ENCODE results near the gene HOXA13. TPM values are rescaled to one million over a fixed set of nuclear protein-coding genes. Genes with fewer than 3 reads are reported as not detected.

HOXA13 gene
- total RNA-seq, 2 donors from 2014 or later, result 0.14 TPM; not detected in 1

DNA sequence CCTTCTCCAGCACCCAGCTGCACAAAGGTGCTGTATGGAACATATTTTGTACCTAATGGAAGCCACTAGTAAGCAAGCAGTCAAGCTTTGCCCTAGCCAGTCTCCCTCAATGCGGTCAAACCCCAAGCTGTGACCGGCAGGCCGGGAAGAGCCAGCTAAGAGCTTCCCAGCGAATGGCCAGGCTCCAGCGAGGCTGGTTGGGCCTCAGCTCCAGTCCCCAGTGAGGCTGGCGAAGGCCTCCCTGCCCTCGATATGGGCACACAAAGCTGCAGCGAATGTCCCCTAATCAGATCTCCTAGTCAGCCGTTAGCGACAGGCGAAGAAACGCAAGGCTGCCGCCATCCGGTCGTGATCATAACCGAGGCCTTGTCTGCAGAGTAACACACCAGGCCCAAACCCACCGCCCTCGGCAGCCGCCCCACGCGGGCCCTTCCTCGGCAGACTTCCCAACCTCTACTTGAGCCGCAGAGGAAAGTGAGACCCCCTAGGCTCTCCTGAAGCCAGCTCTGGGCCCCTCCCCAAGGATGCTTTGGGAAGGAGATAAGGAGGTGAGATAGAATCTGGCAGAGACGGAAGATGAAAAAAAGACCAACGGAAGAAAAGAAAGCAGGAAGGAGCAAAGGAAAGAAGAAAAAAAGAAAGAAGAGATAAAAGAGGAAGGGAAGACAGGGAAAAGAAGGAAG, 31.5 kb downstream of the HOXA13 start:
- no peak overlapping the region for H3K27ac ChIP-seq
- no peak for DNase-seq (ENCODE audit: low spot score)

DNA sequence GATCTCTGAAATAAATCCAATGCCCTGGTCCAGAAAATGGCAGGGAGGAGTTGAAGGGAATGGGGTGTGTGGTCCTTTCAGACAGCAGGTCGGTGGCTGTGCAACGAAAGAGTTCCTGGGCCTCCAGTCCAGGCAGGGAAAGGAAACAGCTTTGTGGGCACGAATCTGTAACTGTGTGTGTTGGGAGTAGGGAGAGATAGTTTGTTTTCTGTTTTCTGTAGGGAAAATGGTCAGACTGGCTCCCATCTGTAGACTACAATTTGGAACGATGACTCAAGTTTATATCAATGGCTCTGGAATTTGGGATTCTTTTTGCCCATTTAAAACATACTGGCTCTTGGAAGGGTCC, 32.0 kb downstream of the HOXA13 start:
- Histone ChIP-seq H3K27ac (no peak overlapping the region), H3K4me1 (ENCODE audit: control insufficient read depth in 1 of 2, low read depth in 2 of 2) (peaks cover 7 to 24% of the 10 kb centered on the region in 2 donors), H3K36me3 (no peaks in the 10 kb centered on the region), H3K4me3 (no peak overlapping the region), H3K9me3 (no peaks in the 10 kb centered on the region), H3K27me3 (replicated peaks; ENCODE audit: insufficient read depth) (peaks cover 9% of the 10 kb centered on the region)
- ATAC-seq (ENCODE audit: insufficient number of reproducible peaks, low FRiP score, low read depth) (no peak), DNase-seq (ENCODE audit: low spot score) (no peak)
- no peak for TF ChIP-seq CTCF (IDR thresholded peaks at IDR 0.05)

More for the DNA sequence above, 31.5 kb downstream of the HOXA13 start:
- H3K9me3 ChIP-seq, result no peaks in the 10 kb centered on the region
- ATAC-seq (ENCODE audit: insufficient number of reproducible peaks, low FRiP score, low read depth), result no peak
- H3K27me3 ChIP-seq (replicated peaks; ENCODE audit: insufficient read depth), result peaks cover 14% of the 10 kb centered on the region
- no peak for TF ChIP-seq CTCF (IDR thresholded peaks at IDR 0.05)
- peaks cover 12 to 29% of the 10 kb centered on the region in 2 donors for H3K4me1 ChIP-seq (ENCODE audit: control insufficient read depth in 1 of 2, low read depth in 2 of 2)
- no peak overlapping the region for H3K4me3 ChIP-seq
- H3K36me3 ChIP-seq, result no peaks in the 10 kb centered on the region

GRCh38 chr7:27166531-27167505, 33.1 kb downstream of the HOXA13 start:
- Histone ChIP-seq H3K36me3 (no peaks in the 10 kb centered on the region), H3K9me3 (no peaks in the 10 kb centered on the region), H3K27ac (peak overlapping the region in 1 of 2 donors; percentile 11), H3K4me1 (ENCODE audit: control insufficient read depth in 1 of 2, low read depth in 2 of 2) (peaks cover 7 to 17% of the 10 kb centered on the region in 2 donors), H3K4me3 (peak overlapping the region; percentile 62), H3K27me3 (replicated peaks; ENCODE audit: insufficient read depth) (peaks cover 9% of the 10 kb centered on the region)
- no peak for TF ChIP-seq CTCF (IDR thresholded peaks at IDR 0.05)
- ATAC-seq (ENCODE audit: insufficient number of reproducible peaks, low FRiP score, low read depth) (no peak), DNase-seq (ENCODE audit: low spot score) (no peak)

GRCh38 chr7:27165996-27166530, 33.8 kb downstream of the HOXA13 start:
- ATAC-seq (ENCODE audit: insufficient number of reproducible peaks, low FRiP score, low read depth), result no peak
- Histone ChIP-seq H3K27ac (peak overlapping the region in 1 of 2 donors; percentile 26), H3K36me3 (no peaks in the 10 kb centered on the region), H3K9me3 (no peaks in the 10 kb centered on the region), H3K4me1 (ENCODE audit: control insufficient read depth in 1 of 2, low read depth in 2 of 2) (peaks cover 7 to 21% of the 10 kb centered on the region in 2 donors), H3K4me3 (peak overlapping the region; percentile 62), H3K27me3 (replicated peaks; ENCODE audit: insufficient read depth) (peaks cover 9% of the 10 kb centered on the region)
- DNase-seq (ENCODE audit: low spot score), result no peak
- no peak for TF ChIP-seq CTCF (IDR thresholded peaks at IDR 0.05)

Data from thoracic aorta (tissue), 2 donors.